Esophagus muscularis mucosa (tissue), 4 donors: ENCODE data around the gene TRPC4AP. TPM values are rescaled to one million over a fixed set of nuclear protein-coding genes. Genes with fewer than 3 reads are reported as not detected.
A peak's percentile ranks its signal among the peaks of the same experiment; 100 is the strongest.

Experiments
- DNase-seq: peaks from one replicate; pipeline ENCODE4 v3.0.0-alpha.2; 2017; ENCODE audit errors: extremely low spot score
- H3K27ac ChIP-seq, 4 donors: fragments of 200-600 bp; sonication (generic); replicated peaks in 1 of 4; 1 replicate in 3 of 4; 2 replicates in 1 of 4; pipeline ENCODE4 v1.5.1; 2016 to 2019; ENCODE audit warnings: mild to moderate bottlenecking in 1 of 4
- H3K27me3 ChIP-seq, 4 donors: fragments of 200-600 bp; sonication (generic); one replicate each; pipeline versions ENCODE4 v1.5.1 to v1.6.0; 2016 to 2019
- H3K36me3 ChIP-seq, 4 donors: fragments of 200-600 bp; sonication (generic); one replicate each; pipeline ENCODE4 v1.5.1; 2016 to 2019
- H3K4me1 ChIP-seq, 4 donors: fragments of 200-600 bp; sonication (generic); one replicate each; pipeline ENCODE4 v1.5.1; 2016 to 2019
- H3K4me3 ChIP-seq, 4 donors: fragments of 200-600 bp; sonication (generic); 1 replicate in 2 of 4; 2 replicates in 2 of 4; pipeline ENCODE4 v1.5.1; 2016 to 2019; ENCODE audit warnings: mild to moderate bottlenecking in 4 of 4, moderate library complexity in 1 of 4
- H3K9me3 ChIP-seq, 4 donors: fragments of 200-600 bp; sonication (generic); 1 replicate in 3 of 4; 2 replicates in 1 of 4; pipeline ENCODE4 v1.5.1; 2016 to 2019
- CTCF ChIP-seq, 3 experiments: fragments of 200-600 bp in 2 of 3; fragments of 450-650 bp in 1 of 3; sonication (generic) in 2 of 3; IDR thresholded peaks; one replicate each; pipeline ENCODE4 v1.5.1; 2017 to 2019; ENCODE audit warnings: antibody characterized with exemption in 3 of 3, mild to moderate bottlenecking in 2 of 3, moderate library complexity in 1 of 3
- EP300 ChIP-seq: sonication (generic); formaldehyde crosslinking; IDR thresholded peaks from one replicate; pipeline ENCODE4 v1.6.1; 2017; ENCODE audit warnings: antibody characterized with exemption
- POLR2A ChIP-seq: fragments of 450-650 bp; IDR thresholded peaks from one replicate; pipeline ENCODE4 v1.6.1; 2017; ENCODE audit warnings: antibody characterized with exemption, moderate library complexity, mild to moderate bottlenecking, low read depth
- POLR2AphosphoS5 ChIP-seq, 2 donors: sonication (generic); formaldehyde crosslinking; IDR thresholded peaks; one replicate each; pipeline ENCODE4 v1.6.1; 2017; ENCODE audit warnings: antibody characterized with exemption in 2 of 2
- WGBS: methylation state at CpG from one replicate; pipeline ENCODE4 v1.1.5; 2018; 5-methylcytosine and 5-hydroxymethylcytosine counted together
- intact Hi-C: fragments of 100-400 bp; cut with DNase I; formaldehyde crosslinking; loops from one replicate; pipeline ENCODE4 v1.15.1; 2023
- total RNA-seq, 4 donors: library from RNA; depleted of rRNA; stranded (reverse); fragments of >200 nt; gene quantifications; one replicate each; pipeline versions ENCODE4 v1.1.0 to v1.2.1, GENCODE V29; 2016

The TRPC4AP gene
- total RNA-seq, 4 donors from 2014 or later = 44.1 to 58.2 (median 52.1) TPM

GRCh38 chr20:35011589-35012226 is 80.9 kb downstream of the TRPC4AP start:
- H3K4me3 ChIP-seq = no peak overlapping the region
- DNase-seq = no peak
- peaks cover 66 to 100% (median 97%) of the 10 kb centered on the region in 4 donors for H3K36me3 ChIP-seq
- intact Hi-C loops = no loop called here
- H3K4me1 ChIP-seq = peaks cover 0 to 19% (median 13%) of the 10 kb centered on the region in 4 donors
- no peak for TF ChIP-seq CTCF (IDR thresholded peaks at IDR 0.05)
- no peak for TF ChIP-seq POLR2A
- TF ChIP-seq POLR2AphosphoS5 (IDR thresholded peaks at IDR 0.05) = no peak
- no peak for TF ChIP-seq EP300
- 66% methylated on average over 5 of the region's 5 CpGs for WGBS
- no peaks in the 10 kb centered on the region for H3K27me3 ChIP-seq
- no peaks in the 10 kb centered on the region for H3K9me3 ChIP-seq
- H3K27ac ChIP-seq = peak overlapping the region in 1 of 4 donors; percentile 9

- no peak for DNase-seq
- 84% methylated on average over 19 of the region's 19 CpGs for WGBS
These were observed 82.0 kb downstream of the TRPC4AP start for GRCh38 chr20:35010405-35011192.

GRCh38 chr20:35009665-35010328 is 82.8 kb downstream of the TRPC4AP start:
- H3K4me3 ChIP-seq = no peak overlapping the region
- H3K27me3 ChIP-seq = no peaks in the 10 kb centered on the region
- H3K36me3 ChIP-seq = peaks cover 76 to 100% (median 99%) of the 10 kb centered on the region in 4 donors
- H3K9me3 ChIP-seq = no peaks in the 10 kb centered on the region
- WGBS = 93% methylated on average over 11 of the region's 11 CpGs
- no peak overlapping the region for H3K27ac ChIP-seq
- intact Hi-C loops = no loop called here
- H3K4me1 ChIP-seq = peaks cover 0 to 19% (median 13%) of the 10 kb centered on the region in 4 donors
- TF ChIP-seq POLR2A (no peak), POLR2AphosphoS5 (IDR thresholded peaks at IDR 0.05) (no peak), CTCF (IDR thresholded peaks at IDR 0.05) (no peak)
- DNase-seq = no peak

More at GRCh38 chr20:35010405-35011192, 82.0 kb downstream of the TRPC4AP start:
- Histone ChIP-seq H3K4me1 (peaks cover 0 to 19% (median 13%) of the 10 kb centered on the region in 4 donors), H3K27me3 (no peaks in the 10 kb centered on the region), H3K9me3 (no peaks in the 10 kb centered on the region), H3K4me3 (no peak overlapping the region), H3K27ac (no peak overlapping the region), H3K36me3 (peaks cover 73 to 100% (median 99%) of the 10 kb centered on the region in 4 donors)
- intact Hi-C loops = no loop called here
- TF ChIP-seq CTCF (IDR thresholded peaks at IDR 0.05) = no peak
- no peak for TF ChIP-seq POLR2AphosphoS5 (IDR thresholded peaks at IDR 0.05)
- TF ChIP-seq POLR2A = no peak
- TF ChIP-seq EP300 = no peak

- Histone ChIP-seq H3K9me3 (no peaks in the 10 kb centered on the region), H3K4me3 (no peak overlapping the region), H3K27ac (no peak overlapping the region), H3K27me3 (no peaks in the 10 kb centered on the region), H3K4me1 (peaks cover 0 to 18% (median 13%) of the 10 kb centered on the region in 4 donors), H3K36me3 (peaks cover 86 to 100% (median 99%) of the 10 kb centered on the region in 4 donors)
- WGBS = 86% methylated on average over 14 of the region's 14 CpGs
- TF ChIP-seq EP300 (no peak), POLR2A (no peak), CTCF (IDR thresholded peaks at IDR 0.05) (no peak), POLR2AphosphoS5 (IDR thresholded peaks at IDR 0.05) (peak in 1 of 2 donors; percentile 6)
- no peak for DNase-seq
- intact Hi-C loops = no loop called here
These were observed 83.9 kb downstream of the TRPC4AP start for GRCh38 chr20:35008411-35009342.
